SK-N-SH (cell line): ENCODE measurements around the gene MAPK6. TPM values are rescaled to one million over a fixed set of nuclear protein-coding genes. Genes with fewer than 3 reads are reported as not detected.

ENCODE experiments used
- CTCF ChIA-PET: fragments of 300-600, 350-600 bp; formaldehyde crosslinking; extraction: SDS; loops from one replicate; lab custom pipeline; 2021; lab: Yijun Ruan, JAX
- POLR2A ChIA-PET: fragments of 350-600 bp; sonication (Branson Sonifier 250); formaldehyde crosslinking; extraction: SDS; loops from one replicate; lab custom pipeline; 2020; ENCODE audit warnings: antibody characterized with exemption, inconsistent platforms; lab: Yijun Ruan, JAX
- DNase-seq: peaks from one replicate; pipeline ENCODE4 v3.0.0; 2012
- H2AFZ ChIP-seq: fragments of 200-600 bp; sonication (generic); 2 replicates; pipeline ENCODE4 v1.8.1; 2016; ENCODE audit warnings: antibody characterized with exemption, mild to moderate bottlenecking, low read depth
- H3F3A ChIP-seq: fragments of 200-600 bp; sonication (generic); replicated peaks from 2 replicates; pipeline ENCODE3; 2016; ENCODE audit warnings: antibody characterized with exemption, mild to moderate bottlenecking; ENCODE audit not compliant: insufficient read depth
- H3K27ac ChIP-seq, 2 experiments: fragments of 200-500 bp in 1 of 2; fragments of 200-600 bp in 1 of 2; sonication (Bioruptor generic) in 1 of 2; sonication (generic), shearing (Covaris generic) in 1 of 2; 2 replicates each; pipeline versions ENCODE4 v1.5.1 to v1.6.1; 2014 to 2016; ENCODE audit warnings: low read depth in 2 of 2, inconsistent platforms in 1 of 2, low read length in 1 of 2, mild to moderate bottlenecking in 1 of 2, mixed read lengths in 1 of 2
- H3K27me3 ChIP-seq: fragments of 200-600 bp; sonication (generic), shearing (Covaris generic); 2 replicates; pipeline ENCODE4 v1.6.1; 2016; ENCODE audit warnings: mixed run types; ENCODE audit not compliant: insufficient read depth
- H3K36me3 ChIP-seq, 2 experiments: fragments of 200-500 bp in 1 of 2; fragments of 200-600 bp in 1 of 2; sonication (Bioruptor generic) in 1 of 2; sonication (generic) in 1 of 2; replicated peaks in 1 of 2; 2 replicates each; pipeline versions ENCODE3 to v1.5.1; 2014 to 2016; ENCODE audit warnings: low read length in 1 of 2, mild to moderate bottlenecking in 1 of 2; ENCODE audit not compliant: insufficient read depth in 2 of 2, control insufficient read depth in 1 of 2
- H3K4me1 ChIP-seq, 2 experiments: fragments of 200-500 bp in 1 of 2; fragments of 200-600 bp in 1 of 2; sonication (Bioruptor generic) in 1 of 2; sonication (generic), shearing (Covaris generic) in 1 of 2; 2 replicates each; pipeline versions ENCODE4 v1.5.1 to v1.6.1; 2014 to 2016; ENCODE audit warnings: low read depth in 1 of 2, low read length in 1 of 2, mixed run types in 1 of 2; ENCODE audit not compliant: insufficient read depth in 2 of 2, control insufficient read depth in 1 of 2
- H3K4me2 ChIP-seq: fragments of 200-600 bp; sonication (generic), shearing (Covaris generic); 2 replicates; pipeline ENCODE4 v1.6.1; 2017; ENCODE audit warnings: mixed run types
- H3K4me3 ChIP-seq, 2 experiments: fragments of 200-500 bp in 1 of 2; fragments of 200-600 bp in 1 of 2; sonication (Bioruptor generic) in 1 of 2; sonication (generic), shearing (Covaris generic) in 1 of 2; 2 replicates each; pipeline versions ENCODE4 v1.5.1 to v1.8.1; 2014 to 2016; ENCODE audit warnings: low read depth in 2 of 2, inconsistent platforms in 1 of 2, low read length in 1 of 2, mild to moderate bottlenecking in 1 of 2, mixed read lengths in 1 of 2, moderate library complexity in 1 of 2
- H3K79me2 ChIP-seq: fragments of 200-600 bp; sonication (generic); 2 replicates; pipeline ENCODE4 v1.8.1; 2017; ENCODE audit warnings: mild to moderate bottlenecking; ENCODE audit not compliant: insufficient read depth
- H3K9ac ChIP-seq: fragments of 200-600 bp; sonication (generic); 2 replicates; pipeline ENCODE4 v1.6.1; 2017; ENCODE audit warnings: mixed run types
- H3K9me2 ChIP-seq: fragments of 200-600 bp; sonication (generic); 2 replicates; pipeline ENCODE4 v1.6.1; 2017; ENCODE audit warnings: mixed run types
- H3K9me3 ChIP-seq: fragments of 200-600 bp; sonication (generic); 2 replicates; pipeline ENCODE4 v1.6.1; 2017; ENCODE audit warnings: mixed run types, mild to moderate bottlenecking, moderate library complexity
- H4K20me1 ChIP-seq: fragments of 200-600 bp; sonication (generic); 2 replicates; pipeline ENCODE4 v1.6.1; 2017; ENCODE audit warnings: mild to moderate bottlenecking, mixed run types; ENCODE audit not compliant: insufficient read depth
- CTCF ChIP-seq: fragments of 200-600 bp; sonication (generic); IDR thresholded peaks from 2 replicates; pipeline ENCODE4 v1.6.1; 2017; ENCODE audit warnings: antibody characterized with exemption, mild to moderate bottlenecking, moderate library complexity
- EZH2phosphoT487 ChIP-seq: fragments of 200-600 bp; sonication (generic); IDR thresholded peaks from 2 replicates; pipeline ENCODE4 v1.6.1; 2017; ENCODE audit warnings: low read depth, mixed run types, mild to moderate bottlenecking, antibody characterized with exemption, moderate library complexity, borderline replicate concordance
- FOSL2 ChIP-seq: IDR thresholded peaks from 2 replicates; pipeline ENCODE4 v1.4.0; 2012; ENCODE audit warnings: low read depth, mild to moderate bottlenecking, moderate library complexity, borderline replicate concordance
- FOXJ3 ChIP-seq: sonication (generic); formaldehyde crosslinking; IDR thresholded peaks from 2 replicates; pipeline ENCODE4 v1.5.1; 2020; ENCODE audit warnings: mild to moderate bottlenecking, missing genetic modification reagents
- GATA2 ChIP-seq: sonication (generic); formaldehyde crosslinking; IDR thresholded peaks from 2 replicates; pipeline ENCODE4 v1.5.0; 2020; ENCODE audit warnings: mild to moderate bottlenecking, missing genetic modification reagents
- IRF3 ChIP-seq: fragments of 150-350 bp; IDR thresholded peaks from 2 replicates; pipeline ENCODE4 v1.6.1; 2016; ENCODE audit warnings: mild to moderate bottlenecking, low read depth, low read length
- JUND ChIP-seq: IDR thresholded peaks from 2 replicates; pipeline ENCODE4 v1.4.0; 2012
- MEF2A ChIP-seq: IDR thresholded peaks from 2 replicates; pipeline ENCODE4 v1.4.0; 2012; ENCODE audit warnings: low read depth, borderline replicate concordance
- NFIC ChIP-seq: IDR thresholded peaks from 2 replicates; pipeline ENCODE4 v1.4.0; 2012; ENCODE audit warnings: borderline replicate concordance
- NRF1 ChIP-seq: IDR thresholded peaks from 2 replicates; pipeline ENCODE4 v1.6.1; 2012; ENCODE audit warnings: low read depth, mild to moderate bottlenecking, low read length
- RAD21 ChIP-seq: IDR thresholded peaks from 2 replicates; pipeline ENCODE4 v1.6.1; 2012; ENCODE audit warnings: mild to moderate bottlenecking, low read length
- RXRA ChIP-seq: IDR thresholded peaks from 2 replicates; pipeline ENCODE4 v1.4.0; 2012; ENCODE audit warnings: low read depth, mild to moderate bottlenecking, borderline replicate concordance
- SIN3A ChIP-seq: IDR thresholded peaks from 2 replicates; pipeline ENCODE4 v1.6.1; 2012; ENCODE audit warnings: low read depth, mild to moderate bottlenecking, low read length, moderate library complexity, borderline replicate concordance
- SMC3 ChIP-seq: IDR thresholded peaks from 2 replicates; pipeline ENCODE4 v1.6.1; 2012; ENCODE audit warnings: low read depth, low read length, improper control_type of control experiment
- TCF12 ChIP-seq: IDR thresholded peaks from 2 replicates; pipeline ENCODE4 v1.4.0; 2012
- TEAD4 ChIP-seq: IDR thresholded peaks from 2 replicates; pipeline ENCODE4 v1.4.0; 2012; ENCODE audit warnings: mild to moderate bottlenecking, borderline replicate concordance; ENCODE audit not compliant: insufficient read depth
- USF2 ChIP-seq: fragments of 150-350 bp; IDR thresholded peaks from 2 replicates; pipeline ENCODE4 v1.6.1; 2017; ENCODE audit warnings: antibody characterized with exemption, low read length, low read depth, borderline replicate concordance
- YY1 ChIP-seq: IDR thresholded peaks from 2 replicates; pipeline ENCODE4 v1.4.0; 2012; ENCODE audit warnings: low read depth, mild to moderate bottlenecking
- ZBTB33 ChIP-seq: IDR thresholded peaks from 2 replicates; pipeline ENCODE4 v1.4.0; 2012; ENCODE audit warnings: low read depth, borderline replicate concordance
- polyA plus RNA-seq, 3 experiments: library from polyadenylated mRNA; depleted of rRNA; stranded (reverse); fragments of >200 nt; gene quantifications; 2 replicates each; pipeline ENCODE4 v1.2.3, GENCODE V29; 2012

The MAPK6 gene
- polyA plus RNA-seq, 1 of the 3 experiments (the other 2 are of a cell fraction): 16.9 TPM

- no peak overlapping the region for H3K4me2 ChIP-seq
- ChIA-PET CTCF (interaction anchor here (1.3 to 2.1 kb wide), 2 partner anchors 11 to 47 kb away, joined by 3 to 5 read pairs; no protein-coding TSS in a partner anchor), POLR2A (no interaction called here)
- H3F3A ChIP-seq: peaks cover 36% of the 10 kb centered on the region
- peaks cover 5 to 20% of the 10 kb centered on the region in 2 experiments; a peak in 3 of 4 replicates for H3K4me1 ChIP-seq
- no peaks in the 10 kb centered on the region for H3K79me2 ChIP-seq
- no peak for TF ChIP-seq SIN3A
- no peak for TF ChIP-seq NFIC
- TF ChIP-seq GATA2 (CRISPR knock-in tag): no peak
- TF ChIP-seq RXRA: no peak
- TF ChIP-seq IRF3: no peak
- no peak for TF ChIP-seq USF2
- no peak for TF ChIP-seq EZH2phosphoT487
- TF ChIP-seq RAD21: no peak
- no peak for TF ChIP-seq TCF12
- TF ChIP-seq ZBTB33: no peak
- no peak for TF ChIP-seq FOSL2
- TF ChIP-seq MEF2A: no peak
- TF ChIP-seq NRF1: no peak
- TF ChIP-seq CTCF: no peak
- TF ChIP-seq FOXJ3 (CRISPR knock-in tag): no peak
- no peak for TF ChIP-seq SMC3
- TF ChIP-seq YY1: no peak
- TF ChIP-seq JUND: no peak
- TF ChIP-seq TEAD4: no peak
- H3K9me2 ChIP-seq: no peaks in the 10 kb centered on the region
- peaks cover 21% of the 10 kb centered on the region; the same call in 1 of the 2 replicates for H3K9me3 ChIP-seq
- H2AFZ ChIP-seq: no peak overlapping the region
- no peak overlapping the region for H3K4me3 ChIP-seq
- no peaks in the 10 kb centered on the region for H3K27me3 ChIP-seq
- no peaks in the 10 kb centered on the region for H4K20me1 ChIP-seq
- no peaks in the 10 kb centered on the region for H3K36me3 ChIP-seq
- no peak overlapping the region for H3K27ac ChIP-seq
- no peak for DNase-seq
- no peak overlapping the region for H3K9ac ChIP-seq
These were observed 71.2 kb downstream of the MAPK6 start for GRCh38 chr15:52090193-52090592.
